Astrocyte (in vitro differentiated cells and primary cell): ENCODE measurements around the gene ZFHX3. TPM values are rescaled to one million over a fixed set of nuclear protein-coding genes. Genes with fewer than 3 reads are reported as not detected.

Source experiments
- DNase-seq: peaks from one replicate; pipeline ENCODE4 v3.0.0-alpha.2; 2010; ENCODE audit warnings: low read depth
- FAIRE-seq: peaks from 2 replicates; lab custom pipeline; 2011; peaks lifted over from hg19 to GRCh38; lab: Jason Lieb, UNC
- H2AFZ ChIP-seq: 2 replicates; pipeline ENCODE4 v1.6.0; 2012; ENCODE audit warnings: low read depth, low read length, inconsistent platforms
- H3K27ac ChIP-seq: 2 replicates; pipeline ENCODE4 v1.5.1; 2011; ENCODE audit warnings: low read depth, low read length, inconsistent platforms
- H3K27me3 ChIP-seq: 2 replicates; pipeline ENCODE4 v1.6.0; 2011; ENCODE audit warnings: low read length, inconsistent platforms; ENCODE audit not compliant: insufficient read depth
- H3K36me3 ChIP-seq: 2 replicates; pipeline ENCODE4 v1.5.1; 2011; ENCODE audit warnings: low read length, inconsistent platforms; ENCODE audit not compliant: insufficient read depth
- H3K4me1 ChIP-seq: 2 replicates; pipeline ENCODE4 v1.5.1; 2011; ENCODE audit warnings: low read length, inconsistent platforms; ENCODE audit not compliant: insufficient read depth
- H3K4me2 ChIP-seq: 2 replicates; pipeline ENCODE4 v1.6.0; 2012; ENCODE audit warnings: low read length, inconsistent platforms
- H3K4me3 ChIP-seq: 2 replicates; pipeline ENCODE4 v1.5.1; 2011; ENCODE audit warnings: low read depth, mild to moderate bottlenecking, low read length, inconsistent platforms; ENCODE audit not compliant: insufficient read depth
- H3K79me2 ChIP-seq: 2 replicates; pipeline ENCODE4 v1.6.0; 2012; ENCODE audit warnings: mild to moderate bottlenecking, low read length, inconsistent platforms; ENCODE audit not compliant: insufficient read depth
- H3K9ac ChIP-seq: 2 replicates; pipeline ENCODE4 v1.6.0; 2012; ENCODE audit warnings: mild to moderate bottlenecking, low read length, inconsistent platforms
- H3K9me3 ChIP-seq: 2 replicates; pipeline ENCODE4 v1.5.1; 2012; ENCODE audit warnings: low read depth, mild to moderate bottlenecking, low read length, inconsistent platforms; ENCODE audit not compliant: insufficient read depth
- H4K20me1 ChIP-seq: 2 replicates; pipeline ENCODE4 v1.6.0; 2012; ENCODE audit warnings: low read length, inconsistent platforms; ENCODE audit not compliant: insufficient read depth
- H3K27ac Mint-ChIP-seq: one replicate; pipeline ENCODE4 v1.8.0; 2021; ENCODE audit warnings: mild to moderate bottlenecking, mixed read lengths; ENCODE audit not compliant: unreplicated experiment
- H3K27me3 Mint-ChIP-seq: one replicate; pipeline ENCODE4 v1.8.0; 2021; ENCODE audit warnings: low read depth, mixed read lengths; ENCODE audit not compliant: unreplicated experiment
- H3K36me3 Mint-ChIP-seq: one replicate; pipeline ENCODE4 v1.8.0; 2021; ENCODE audit warnings: low read depth, mixed read lengths; ENCODE audit not compliant: unreplicated experiment
- H3K4me1 Mint-ChIP-seq: one replicate; pipeline ENCODE4 v1.8.0; 2021; ENCODE audit warnings: low read depth, mixed read lengths; ENCODE audit not compliant: unreplicated experiment
- H3K4me3 Mint-ChIP-seq: one replicate; pipeline ENCODE4 v1.8.0; 2021; ENCODE audit warnings: mild to moderate bottlenecking, moderate library complexity, mixed read lengths; ENCODE audit not compliant: unreplicated experiment
- H3K9me3 Mint-ChIP-seq: one replicate; pipeline ENCODE4 v1.8.0; 2021; ENCODE audit warnings: mild to moderate bottlenecking, mixed read lengths; ENCODE audit not compliant: unreplicated experiment
- CTCF ChIP-seq: IDR thresholded peaks from 2 replicates; pipeline ENCODE4 v1.5.1; 2011; ENCODE audit warnings: low read depth, mild to moderate bottlenecking, inconsistent platforms, low read length, moderate library complexity; ENCODE audit not compliant: insufficient read depth
- EZH2 ChIP-seq: IDR thresholded peaks from 2 replicates; pipeline ENCODE4 v1.6.1; 2012; ENCODE audit warnings: mild to moderate bottlenecking, low read length, inconsistent platforms; ENCODE audit not compliant: insufficient read depth
- total RNA-seq: library from RNA; stranded (reverse); gene quantifications from 2 replicates; pipeline ENCODE4 v1.2.1, GENCODE V29; 2021

Gene ZFHX3
- total RNA-seq, 1 donor from 2014 or later = 19.7 TPM

GRCh38 chr16:72811876-72812275 is 236.1 kb downstream of the ZFHX3 start:
- H3K9me3 Mint-ChIP-seq = no peaks in the 10 kb centered on the region
- peaks cover 2% of the 10 kb centered on the region for H3K4me1 Mint-ChIP-seq
- no peak overlapping the region for H2AFZ ChIP-seq
- H3K9ac ChIP-seq = no peak overlapping the region
- no peak overlapping the region for H3K4me2 ChIP-seq
- no peak overlapping the region for H3K4me3 ChIP-seq
- H3K27ac Mint-ChIP-seq = no peak overlapping the region
- no peak for TF ChIP-seq EZH2
- TF ChIP-seq CTCF = no peak
- H3K36me3 ChIP-seq = peaks cover 5% of the 10 kb centered on the region
- no peaks in the 10 kb centered on the region for H3K27me3 Mint-ChIP-seq
- no peak for DNase-seq
- no peaks in the 10 kb centered on the region for H3K79me2 ChIP-seq
- H3K4me3 Mint-ChIP-seq = no peak overlapping the region
- H3K9me3 ChIP-seq = no peaks in the 10 kb centered on the region
- H3K4me1 ChIP-seq = no peaks in the 10 kb centered on the region
- FAIRE-seq = no peak
- no peaks in the 10 kb centered on the region for H4K20me1 ChIP-seq
- H3K36me3 Mint-ChIP-seq = peaks cover 19% of the 10 kb centered on the region
- H3K27me3 ChIP-seq = no peaks in the 10 kb centered on the region
- no peak overlapping the region for H3K27ac ChIP-seq

GRCh38 chr16:72811188-72811720 is 236.7 kb downstream of the ZFHX3 start:
- Histone ChIP-seq H4K20me1 (no peaks in the 10 kb centered on the region), H2AFZ (no peak overlapping the region), H3K9me3 (no peaks in the 10 kb centered on the region), H3K4me2 (no peak overlapping the region), H3K27ac (no peak overlapping the region), H3K79me2 (no peaks in the 10 kb centered on the region), H3K4me1 (no peaks in the 10 kb centered on the region), H3K36me3 (peaks cover 5% of the 10 kb centered on the region), H3K4me3 (no peak overlapping the region), H3K9ac (no peak overlapping the region), H3K27me3 (no peaks in the 10 kb centered on the region)
- FAIRE-seq (no peak), DNase-seq (no peak)
- Mint-ChIP-seq H3K27ac (no peak overlapping the region), H3K36me3 (peaks cover 16% of the 10 kb centered on the region), H3K4me3 (no peak overlapping the region), H3K4me1 (peaks cover 2% of the 10 kb centered on the region), H3K9me3 (no peaks in the 10 kb centered on the region), H3K27me3 (no peaks in the 10 kb centered on the region)
- TF ChIP-seq CTCF (no peak), EZH2 (no peak)

GRCh38 chr16:72810480-72810879 is 237.4 kb downstream of the ZFHX3 start:
- peaks cover 18% of the 10 kb centered on the region for H3K36me3 Mint-ChIP-seq
- no peaks in the 10 kb centered on the region for H3K27me3 Mint-ChIP-seq
- no peaks in the 10 kb centered on the region for H3K9me3 Mint-ChIP-seq
- H3K27ac Mint-ChIP-seq = no peak overlapping the region
- H4K20me1 ChIP-seq = no peaks in the 10 kb centered on the region
- DNase-seq = no peak
- FAIRE-seq = no peak
- no peak overlapping the region for H3K27ac ChIP-seq
- H3K4me3 ChIP-seq = no peak overlapping the region
- H3K4me3 Mint-ChIP-seq = no peak overlapping the region
- no peaks in the 10 kb centered on the region for H3K79me2 ChIP-seq
- no peaks in the 10 kb centered on the region for H3K4me1 ChIP-seq
- H3K4me1 Mint-ChIP-seq = peaks cover 2% of the 10 kb centered on the region
- TF ChIP-seq CTCF (no peak), EZH2 (no peak)
- no peak overlapping the region for H3K4me2 ChIP-seq
- no peak overlapping the region for H3K9ac ChIP-seq
- H3K36me3 ChIP-seq = peaks cover 5% of the 10 kb centered on the region
- H3K27me3 ChIP-seq = no peaks in the 10 kb centered on the region
- no peaks in the 10 kb centered on the region for H3K9me3 ChIP-seq
- no peak overlapping the region for H2AFZ ChIP-seq
